GM12892 (cell line): Measurements from ENCODE around the gene C1orf35.

ENCODE experiments used
- POLR2A ChIP-seq: IDR thresholded peaks from 2 replicates; pipeline ENCODE4 v1.6.1; 2011; ENCODE audit warnings: low read depth, low read length, control low read depth
- POLR2AphosphoS5 ChIP-seq: IDR thresholded peaks from 2 replicates; pipeline ENCODE4 v1.6.1; 2011; ENCODE audit warnings: low read depth, low read length, control low read depth
- TAF1 ChIP-seq: IDR thresholded peaks from 2 replicates; pipeline ENCODE4 v1.6.1; 2011; ENCODE audit warnings: low read depth, mild to moderate bottlenecking, control low read depth, low read length, borderline replicate concordance

DNA sequence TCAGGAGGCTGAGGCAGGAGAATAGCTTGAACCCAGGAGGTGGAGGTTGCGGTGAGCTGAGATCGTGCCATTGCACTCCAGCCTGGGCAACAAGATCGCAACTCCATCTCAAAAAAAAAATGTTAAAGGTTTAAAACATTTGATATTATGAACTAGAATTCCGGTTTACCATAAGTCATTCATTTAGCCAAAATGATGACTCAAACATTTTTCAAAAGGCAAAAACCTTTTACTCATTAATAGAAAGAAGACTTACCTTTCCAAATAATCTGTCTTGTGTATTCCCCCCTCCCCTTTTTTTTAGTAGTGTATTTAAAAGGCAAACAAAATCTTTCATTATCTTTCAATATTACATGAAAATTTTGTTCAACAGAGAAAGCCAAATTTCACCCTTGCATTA, 14.2 kb upstream of the C1orf35 start:
- TF ChIP-seq POLR2AphosphoS5 (no peak), POLR2A (no peak), TAF1 (no peak)
